ENCODE results near the gene STK17B. TPM values are rescaled to one million over a fixed set of nuclear protein-coding genes. Genes with fewer than 3 reads are reported as not detected.

The STK17B gene
- total RNA-seq, 1 donor from 2014 or later = 6.1 TPM

- ATAC-seq (ENCODE audit: poor library complexity) (no peak), DNase-seq (no peak)
- intact Hi-C loops (cut with DNase I) = no loop called here
These were observed 41.1 kb downstream of the STK17B start for GRCh38 chr2:196130039-196130825.

DNA sequence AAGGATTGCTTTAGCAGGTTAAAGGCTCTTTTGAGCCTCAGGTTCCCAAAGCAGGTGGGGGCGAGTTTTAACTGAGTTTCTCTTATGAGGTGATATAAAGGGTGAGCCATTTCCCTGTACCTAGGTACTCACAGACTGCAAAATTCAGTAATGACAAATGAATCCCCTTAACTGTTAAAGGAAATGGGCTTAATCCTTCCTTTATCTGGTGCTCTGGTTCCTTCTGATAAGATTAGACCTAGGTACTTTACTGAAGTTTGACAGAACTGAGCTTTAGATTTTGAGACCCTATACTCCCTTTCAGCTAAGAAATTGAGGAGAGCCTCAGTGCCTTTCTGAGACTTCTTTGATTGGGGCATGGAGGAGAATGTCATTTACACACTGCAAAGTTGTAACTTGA, 42.6 kb downstream of the STK17B start:
- DNase-seq (no peak), ATAC-seq (ENCODE audit: poor library complexity) (no peak)
- intact Hi-C loops (cut with DNase I) = no loop called here

- intact Hi-C loops (cut with DNase I) = no loop called here
- ATAC-seq (ENCODE audit: poor library complexity) (no peak), DNase-seq (no peak)
These were observed 45.8 kb downstream of the STK17B start for GRCh38 chr2:196125596-196125995.

DNA sequence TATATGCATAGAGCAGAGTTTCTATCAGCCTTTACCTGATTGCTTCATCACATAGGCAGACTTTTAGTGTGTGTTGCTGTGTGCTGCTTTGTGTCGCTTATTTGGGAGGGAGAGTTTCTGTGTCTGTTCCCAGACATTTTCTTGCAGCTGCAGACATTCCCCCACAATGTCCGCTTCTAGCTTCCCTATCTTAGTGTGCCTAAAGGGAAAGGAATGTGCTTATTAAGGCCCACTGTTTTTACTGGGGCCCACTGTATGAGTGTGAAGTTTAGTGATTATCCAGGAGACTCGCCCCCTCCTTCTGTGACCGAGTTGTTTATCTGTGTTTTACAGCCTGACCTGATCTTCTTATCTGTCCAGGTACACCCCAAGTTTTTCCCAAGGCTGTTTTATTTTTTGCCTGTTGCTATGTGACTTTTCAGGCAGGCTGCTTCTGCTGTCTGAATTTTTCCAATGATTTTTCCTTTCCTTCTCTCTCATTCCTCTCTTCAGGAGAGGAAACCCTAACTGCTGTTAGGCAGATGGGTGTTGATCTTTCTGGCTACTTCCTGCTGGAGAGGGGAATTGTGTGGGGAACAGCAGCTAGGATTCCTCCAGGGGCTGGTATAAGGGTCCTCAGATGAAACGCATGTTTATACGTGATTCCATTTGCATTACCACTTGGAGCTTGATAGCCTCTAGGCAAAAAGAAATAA, 47.6 kb downstream of the STK17B start:
- DNase-seq = no peak
- intact Hi-C loops (cut with DNase I) = no loop called here

DNA sequence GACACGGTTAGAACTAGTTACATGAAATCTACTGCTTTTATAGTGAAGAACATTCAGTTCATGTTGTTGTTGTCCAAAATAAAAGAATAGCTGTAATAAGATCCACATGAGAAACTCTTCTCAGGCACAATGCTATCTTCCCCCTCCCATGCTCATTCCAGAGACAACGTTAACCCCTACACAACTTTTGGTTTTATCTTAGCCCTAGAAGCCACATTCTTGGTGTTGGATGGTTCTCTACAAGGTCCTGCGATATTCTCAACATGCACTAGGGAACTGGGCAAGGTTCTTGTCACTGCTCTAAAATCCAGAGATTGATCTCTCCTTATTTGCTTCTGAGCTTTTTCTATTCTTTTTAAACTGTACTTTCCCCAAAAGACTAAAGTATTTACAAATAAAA, 51.5 kb downstream of the STK17B start:
- intact Hi-C loops (cut with DNase I) = no loop called here
- DNase-seq (no peak), ATAC-seq (ENCODE audit: poor library complexity) (no peak)

More for the DNA sequence above, 47.6 kb downstream of the STK17B start:
- ATAC-seq (ENCODE audit: poor library complexity) = no peak

DNA sequence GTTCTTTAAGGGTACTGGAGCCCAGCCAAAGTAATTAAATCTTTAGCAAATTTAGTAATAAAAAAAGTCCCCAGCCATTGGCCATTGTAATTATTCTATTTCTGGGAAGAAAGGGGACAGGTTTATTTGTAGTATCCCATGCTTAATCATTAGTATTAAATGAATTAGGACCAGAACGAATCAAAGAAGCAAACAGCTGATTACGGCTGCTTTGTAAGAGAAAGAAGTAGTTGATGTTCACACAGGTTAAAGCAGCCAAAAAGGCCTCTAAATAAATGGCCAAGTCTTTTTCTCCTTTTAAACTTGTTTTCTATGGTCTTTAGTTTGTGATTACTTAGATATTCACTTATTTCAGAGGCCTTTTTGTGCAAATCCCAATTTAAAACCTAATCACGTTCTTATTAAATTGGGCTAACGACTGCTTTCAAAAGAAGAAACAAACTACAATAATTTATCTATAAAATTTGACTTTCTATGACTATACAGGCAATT, 54.1 kb downstream of the STK17B start:
- DNase-seq = no peak
- intact Hi-C loops (cut with DNase I) = no loop called here
- no peak for ATAC-seq (ENCODE audit: poor library complexity)

DNA sequence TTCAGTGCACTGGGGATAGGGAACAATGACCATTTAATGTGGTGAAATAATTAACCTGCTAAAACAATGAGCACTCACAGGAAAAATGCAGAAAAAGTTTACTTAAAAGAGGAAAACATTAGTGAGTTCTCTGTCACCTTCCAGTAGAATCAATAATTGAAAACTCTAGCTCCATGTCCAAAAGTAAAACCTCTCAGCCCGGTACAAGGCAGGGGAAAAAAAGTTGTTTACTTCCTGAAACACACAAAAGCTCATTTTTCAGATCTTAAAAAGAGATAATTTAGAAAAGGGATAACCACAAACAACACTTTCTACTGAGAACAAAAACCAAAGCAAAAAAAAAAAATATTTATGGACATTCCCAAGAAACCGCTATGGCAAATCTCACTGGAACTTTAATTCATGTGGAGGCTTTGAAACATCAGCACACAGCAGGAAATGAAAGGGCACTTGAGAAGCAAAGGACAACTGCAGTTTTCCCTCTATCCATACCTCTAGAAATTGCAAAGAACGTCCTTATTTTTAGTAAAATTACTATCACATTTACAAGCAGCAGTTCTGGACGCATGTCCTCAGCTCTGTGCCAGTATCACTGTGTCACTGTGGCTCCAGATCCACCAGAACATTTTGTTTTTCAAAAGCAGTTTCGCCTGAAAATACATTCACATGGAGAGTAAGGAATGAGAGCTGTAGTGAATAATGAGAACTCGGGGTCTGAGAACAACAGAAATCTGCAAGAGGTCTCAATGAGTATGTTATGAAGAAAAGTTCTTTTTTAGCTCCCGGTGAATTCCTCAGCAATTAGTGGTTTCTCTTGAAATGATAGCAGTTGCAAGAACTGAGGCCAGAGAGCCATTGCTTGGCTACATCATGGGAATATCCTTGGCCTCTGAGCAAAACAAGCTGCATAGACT, 58.1 kb downstream of the STK17B start:
- ATAC-seq (ENCODE audit: poor library complexity) = peak; percentile 60
- DNase-seq = no peak
- intact Hi-C loops (cut with DNase I) = no loop called here

DNA sequence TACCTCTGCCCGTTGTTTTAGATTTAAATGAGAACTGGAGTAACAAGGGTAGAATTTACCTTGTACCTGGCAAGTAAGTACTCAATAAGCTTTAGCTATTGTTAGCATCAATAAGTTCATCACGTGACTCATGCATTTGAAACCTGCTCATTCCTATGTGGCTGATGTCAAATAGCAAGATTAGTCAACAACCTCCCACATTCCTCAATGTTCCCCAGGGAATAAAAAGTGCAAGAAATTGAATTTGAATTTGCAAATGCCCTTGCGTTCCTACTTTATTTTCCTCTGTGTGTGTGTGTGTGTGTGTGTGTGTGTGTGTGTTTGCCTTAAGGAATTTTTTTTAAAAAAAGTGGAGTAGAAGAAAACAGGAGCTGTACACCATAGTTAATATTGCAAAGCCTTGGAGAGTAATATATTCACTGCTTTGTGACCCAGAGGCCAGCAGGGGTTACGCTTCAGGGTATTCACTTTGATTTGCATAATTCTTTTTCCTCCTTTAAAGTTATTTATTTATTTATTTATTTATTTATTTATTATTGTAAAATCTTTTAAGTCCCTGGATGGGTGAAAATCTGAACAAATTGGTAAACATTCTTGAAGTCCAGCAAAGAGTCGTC, 58.9 kb downstream of the STK17B start:
- intact Hi-C loops (cut with DNase I) = no loop called here
- DNase-seq (no peak), ATAC-seq (ENCODE audit: poor library complexity) (peak; percentile 15)

GRCh38 chr2:196108604-196109003, 62.8 kb downstream of the STK17B start:
- ATAC-seq (ENCODE audit: poor library complexity) = no peak
- intact Hi-C loops (cut with DNase I) = no loop called here

GRCh38 chr2:196105951-196106350, 65.4 kb downstream of the STK17B start:
- intact Hi-C loops (cut with DNase I) = no loop called here
- ATAC-seq (ENCODE audit: poor library complexity) (no peak), DNase-seq (no peak)

More at GRCh38 chr2:196108604-196109003, 62.8 kb downstream of the STK17B start:
- DNase-seq = no peak

- ATAC-seq (ENCODE audit: poor library complexity) (no peak), DNase-seq (no peak)
- intact Hi-C loops (cut with DNase I) = no loop called here
These were observed 67.3 kb downstream of the STK17B start for GRCh38 chr2:196104066-196104465.

GRCh38 chr2:196103626-196104025, 67.8 kb downstream of the STK17B start:
- ATAC-seq (ENCODE audit: poor library complexity) (no peak), DNase-seq (no peak)
- intact Hi-C loops (cut with DNase I) = no loop called here

- intact Hi-C loops (cut with DNase I) = no loop called here
- DNase-seq (no peak), ATAC-seq (ENCODE audit: poor library complexity) (no peak)
These were observed 69.9 kb downstream of the STK17B start for GRCh38 chr2:196101325-196101991.

GRCh38 chr2:196099916-196100315, 71.5 kb downstream of the STK17B start:
- intact Hi-C loops (cut with DNase I) = no loop called here
- no peak for ATAC-seq (ENCODE audit: poor library complexity)
- no peak for DNase-seq

GRCh38 chr2:196097864-196098660, 73.3 kb downstream of the STK17B start:
- DNase-seq = no peak

GRCh38 chr2:196096982-196097745, 74.2 kb downstream of the STK17B start:
- intact Hi-C loops (cut with DNase I) = no loop called here
- ATAC-seq (ENCODE audit: poor library complexity) = no peak
- DNase-seq = no peak

More at GRCh38 chr2:196097864-196098660, 73.3 kb downstream of the STK17B start:
- ATAC-seq (ENCODE audit: poor library complexity) = no peak
- intact Hi-C loops (cut with DNase I) = no loop called here

DNA sequence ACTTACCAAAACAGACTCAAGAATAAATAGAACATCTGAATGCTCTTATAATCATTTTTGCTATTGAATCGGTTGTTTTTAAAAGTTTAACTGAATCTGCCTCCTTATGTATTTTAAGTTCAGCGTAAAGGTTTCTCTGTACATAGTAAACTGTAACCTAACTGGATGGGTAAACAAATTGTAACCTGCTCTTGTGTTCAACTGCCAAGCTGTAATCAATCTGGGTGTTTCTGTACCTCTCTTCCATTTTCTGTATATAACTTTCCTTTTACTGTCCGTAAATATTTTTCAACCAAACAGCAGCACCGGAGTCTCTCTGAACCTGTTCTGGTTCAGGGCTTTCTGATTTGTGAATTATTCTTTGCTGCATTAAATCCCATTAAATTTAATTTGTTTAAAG, 75.1 kb downstream of the STK17B start:
- ATAC-seq (ENCODE audit: poor library complexity) (no peak), DNase-seq (no peak)
- intact Hi-C loops (cut with DNase I) = no loop called here

Measured in Right ventricle myocardium superior (tissue), 1 donor.